HL-60 (cell line): ENCODE measurements around the gene TRIM26.

ENCODE experiments used
- DNase-seq, 2 experiments: peaks; one replicate each; pipeline ENCODE4 v3.0.0-alpha.2; 2010 to 2020; ENCODE audit warnings: low read depth in 1 of 2, low spot score in 1 of 2
- H3K27ac ChIP-seq: fragments of 250-450 bp; sonication (Bioruptor Pico); replicated peaks from 2 replicates; pipeline ENCODE4 v1.5.1; 2020; ENCODE audit warnings: mild to moderate bottlenecking, moderate library complexity
- H3K27me3 ChIP-seq: fragments of 250-450 bp; sonication (Bioruptor Pico); 2 replicates; pipeline ENCODE4 v1.5.1; 2021; ENCODE audit warnings: mild to moderate bottlenecking, moderate library complexity; ENCODE audit not compliant: insufficient read depth, poor library complexity, severe bottlenecking
- H3K4me3 ChIP-seq: replicated peaks from 2 replicates; pipeline ENCODE4 v1.5.1; 2011; ENCODE audit warnings: mild to moderate bottlenecking, control low read depth, low read length; ENCODE audit not compliant: insufficient read depth
- GABPA ChIP-seq: IDR thresholded peaks from 2 replicates; pipeline ENCODE4 v1.6.1; 2012; ENCODE audit warnings: low read depth
- POLR2AphosphoS5 ChIP-seq: IDR thresholded peaks from 2 replicates; pipeline ENCODE4 v1.6.1; 2012; ENCODE audit warnings: low read depth
- SPI1 ChIP-seq: IDR thresholded peaks from 2 replicates; pipeline ENCODE4 v1.6.1; 2012; ENCODE audit warnings: low read depth, mild to moderate bottlenecking, borderline replicate concordance
- TF ChIP-seq, protein P1 (sequence below): IDR thresholded peaks from one replicate; pipeline ENCODE4 v1.5.1; 2011; ENCODE audit warnings: low read length, control low read depth, inconsistent platforms; ENCODE audit not compliant: insufficient read depth
- TF ChIP-seq, protein P2 (sequence below): IDR thresholded peaks from 2 replicates; pipeline ENCODE4 v1.6.1; 2012; ENCODE audit warnings: low read depth; ENCODE audit not compliant: insufficient replicate concordance

The TRIM26 gene

DNA sequence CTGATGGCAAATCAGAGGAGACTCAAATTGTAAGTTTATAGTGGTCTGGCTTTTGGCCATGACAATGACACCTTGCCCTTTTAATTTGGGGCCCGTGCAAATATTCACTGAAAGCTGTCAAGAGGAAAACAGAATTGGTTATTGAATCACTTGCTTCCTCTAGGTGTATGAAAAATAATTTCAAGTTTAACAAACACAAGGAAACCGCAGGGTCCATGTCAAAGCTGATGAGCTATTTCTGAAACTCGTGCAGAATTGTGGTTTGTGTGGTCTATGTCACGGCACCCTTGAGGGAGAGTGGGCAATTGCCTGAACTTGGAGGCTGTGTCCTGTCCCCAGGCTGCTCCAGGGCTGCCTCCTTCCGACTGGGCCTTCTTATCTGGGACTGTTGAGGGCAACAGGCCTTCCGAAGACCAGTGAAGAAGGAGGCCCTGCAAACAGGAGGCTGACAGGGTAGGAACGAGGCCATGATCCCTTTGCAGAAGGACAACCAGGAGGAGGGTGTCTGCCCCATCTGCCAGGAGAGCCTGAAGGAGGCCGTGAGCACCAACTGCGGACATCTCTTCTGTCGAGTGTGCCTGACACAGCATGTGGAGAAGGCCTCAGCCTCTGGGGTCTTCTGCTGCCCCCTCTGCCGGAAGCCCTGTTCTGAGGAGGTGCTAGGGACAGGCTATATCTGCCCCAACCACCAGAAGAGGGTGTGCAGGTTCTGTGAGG lies 76.5 kb downstream of the TRIM26 start:
- TF ChIP-seq POLR2AphosphoS5, result no peak
- TF ChIP-seq, protein P1, sequence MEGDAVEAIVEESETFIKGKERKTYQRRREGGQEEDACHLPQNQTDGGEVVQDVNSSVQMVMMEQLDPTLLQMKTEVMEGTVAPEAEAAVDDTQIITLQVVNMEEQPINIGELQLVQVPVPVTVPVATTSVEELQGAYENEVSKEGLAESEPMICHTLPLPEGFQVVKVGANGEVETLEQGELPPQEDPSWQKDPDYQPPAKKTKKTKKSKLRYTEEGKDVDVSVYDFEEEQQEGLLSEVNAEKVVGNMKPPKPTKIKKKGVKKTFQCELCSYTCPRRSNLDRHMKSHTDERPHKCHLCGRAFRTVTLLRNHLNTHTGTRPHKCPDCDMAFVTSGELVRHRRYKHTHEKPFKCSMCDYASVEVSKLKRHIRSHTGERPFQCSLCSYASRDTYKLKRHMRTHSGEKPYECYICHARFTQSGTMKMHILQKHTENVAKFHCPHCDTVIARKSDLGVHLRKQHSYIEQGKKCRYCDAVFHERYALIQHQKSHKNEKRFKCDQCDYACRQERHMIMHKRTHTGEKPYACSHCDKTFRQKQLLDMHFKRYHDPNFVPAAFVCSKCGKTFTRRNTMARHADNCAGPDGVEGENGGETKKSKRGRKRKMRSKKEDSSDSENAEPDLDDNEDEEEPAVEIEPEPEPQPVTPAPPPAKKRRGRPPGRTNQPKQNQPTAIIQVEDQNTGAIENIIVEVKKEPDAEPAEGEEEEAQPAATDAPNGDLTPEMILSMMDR, result no peak
- no peak for TF ChIP-seq GABPA
- no peak for TF ChIP-seq SPI1
- TF ChIP-seq, protein P2, sequence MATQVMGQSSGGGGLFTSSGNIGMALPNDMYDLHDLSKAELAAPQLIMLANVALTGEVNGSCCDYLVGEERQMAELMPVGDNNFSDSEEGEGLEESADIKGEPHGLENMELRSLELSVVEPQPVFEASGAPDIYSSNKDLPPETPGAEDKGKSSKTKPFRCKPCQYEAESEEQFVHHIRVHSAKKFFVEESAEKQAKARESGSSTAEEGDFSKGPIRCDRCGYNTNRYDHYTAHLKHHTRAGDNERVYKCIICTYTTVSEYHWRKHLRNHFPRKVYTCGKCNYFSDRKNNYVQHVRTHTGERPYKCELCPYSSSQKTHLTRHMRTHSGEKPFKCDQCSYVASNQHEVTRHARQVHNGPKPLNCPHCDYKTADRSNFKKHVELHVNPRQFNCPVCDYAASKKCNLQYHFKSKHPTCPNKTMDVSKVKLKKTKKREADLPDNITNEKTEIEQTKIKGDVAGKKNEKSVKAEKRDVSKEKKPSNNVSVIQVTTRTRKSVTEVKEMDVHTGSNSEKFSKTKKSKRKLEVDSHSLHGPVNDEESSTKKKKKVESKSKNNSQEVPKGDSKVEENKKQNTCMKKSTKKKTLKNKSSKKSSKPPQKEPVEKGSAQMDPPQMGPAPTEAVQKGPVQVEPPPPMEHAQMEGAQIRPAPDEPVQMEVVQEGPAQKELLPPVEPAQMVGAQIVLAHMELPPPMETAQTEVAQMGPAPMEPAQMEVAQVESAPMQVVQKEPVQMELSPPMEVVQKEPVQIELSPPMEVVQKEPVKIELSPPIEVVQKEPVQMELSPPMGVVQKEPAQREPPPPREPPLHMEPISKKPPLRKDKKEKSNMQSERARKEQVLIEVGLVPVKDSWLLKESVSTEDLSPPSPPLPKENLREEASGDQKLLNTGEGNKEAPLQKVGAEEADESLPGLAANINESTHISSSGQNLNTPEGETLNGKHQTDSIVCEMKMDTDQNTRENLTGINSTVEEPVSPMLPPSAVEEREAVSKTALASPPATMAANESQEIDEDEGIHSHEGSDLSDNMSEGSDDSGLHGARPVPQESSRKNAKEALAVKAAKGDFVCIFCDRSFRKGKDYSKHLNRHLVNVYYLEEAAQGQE, result no peak
- Histone ChIP-seq H3K27me3 (peaks cover 9% of the 10 kb centered on the region), H3K27ac (no peak overlapping the region), H3K4me3 (no peak overlapping the region)
- no peak for DNase-seq

DNA sequence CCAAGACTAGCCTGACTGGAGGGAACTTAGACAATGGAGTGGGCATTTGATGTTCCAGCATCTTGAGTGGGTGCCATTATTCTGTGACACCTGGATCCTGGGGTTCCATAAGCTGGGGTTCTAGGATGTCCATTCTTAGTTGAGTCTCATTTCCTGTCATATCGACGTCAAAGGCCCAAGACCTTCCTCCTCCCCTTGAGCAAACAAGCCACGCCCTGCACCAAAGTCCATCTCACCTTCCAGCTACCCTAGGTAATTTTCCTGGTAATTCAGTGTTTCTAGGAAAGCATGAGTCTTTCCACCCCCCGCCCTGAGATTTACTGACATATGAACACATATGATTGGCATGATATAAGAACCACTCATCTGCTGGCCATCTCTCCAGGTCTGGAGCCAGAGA lies 77.4 kb downstream of the TRIM26 start, which contains the start of gene TRIM40:
Gene TRIM40, plus strand, starts transcription at position 384 of the 400 bp plus-strand sequence. CDS start 897 bp downstream, outside the sequence.
- TF ChIP-seq GABPA, result no peak
- no peak for TF ChIP-seq POLR2AphosphoS5
- TF ChIP-seq SPI1, result no peak
- TF ChIP-seq, protein P1, result no peak
- TF ChIP-seq, protein P2, result no peak
- Histone ChIP-seq H3K27ac (no peak within 1 kb of the TSS), H3K27me3 (peaks cover 9% of the 10 kb centered on the region), H3K4me3 (no peak within 1 kb of the TSS)
- no peak for DNase-seq

GRCh38 chr6:30135147-30135546 lies 78.1 kb downstream of the TRIM26 start:
- no peak overlapping the region for H3K27ac ChIP-seq
- H3K27me3 ChIP-seq, result peaks cover 11% of the 10 kb centered on the region
- no peak overlapping the region for H3K4me3 ChIP-seq
- DNase-seq, result no peak
- TF ChIP-seq, protein P2, result no peak
- no peak for TF ChIP-seq GABPA
- TF ChIP-seq, protein P1, result no peak
- no peak for TF ChIP-seq SPI1
- no peak for TF ChIP-seq POLR2AphosphoS5
